Loucy (cell line): ENCODE measurements around the gene ETFA.

ENCODE experiments used
- H2AFZ ChIP-seq: fragments of 200-600 bp; sonication (generic); 2 replicates; pipeline ENCODE4 v1.6.0; 2016; ENCODE audit warnings: antibody characterized with exemption, mild to moderate bottlenecking, low read length, moderate library complexity
- H3F3A ChIP-seq: fragments of 200-600 bp; 2 replicates; pipeline ENCODE4 v1.6.0; 2016; ENCODE audit warnings: antibody characterized with exemption, low read depth, mild to moderate bottlenecking
- H3K27me3 ChIP-seq: fragments of 200-600 bp; sonication (generic); 2 replicates; pipeline ENCODE4 v1.6.1; 2014; ENCODE audit warnings: low read length, mild to moderate bottlenecking; ENCODE audit not compliant: insufficient read depth, poor library complexity, severe bottlenecking
- H3K36me3 ChIP-seq: fragments of 200-600 bp; sonication (generic); 2 replicates; pipeline ENCODE4 v1.6.1; 2016; ENCODE audit warnings: low read length; ENCODE audit not compliant: insufficient read depth
- H3K4me1 ChIP-seq: fragments of 200-600 bp; sonication (generic); 2 replicates; pipeline ENCODE4 v1.5.1; 2014; ENCODE audit warnings: low read length, mild to moderate bottlenecking; ENCODE audit not compliant: insufficient read depth, poor library complexity, severe bottlenecking
- H3K4me2 ChIP-seq: fragments of 200-600 bp; sonication (generic); 2 replicates; pipeline ENCODE4 v1.6.0; 2014; ENCODE audit warnings: antibody characterized with exemption, low read length, low read depth, mild to moderate bottlenecking; ENCODE audit not compliant: poor library complexity, severe bottlenecking
- H3K4me3 ChIP-seq: fragments of 200-600 bp; sonication (generic); 2 replicates; pipeline ENCODE4 v1.5.1; 2014; ENCODE audit warnings: low read length, mild to moderate bottlenecking, mixed read lengths; ENCODE audit not compliant: poor library complexity, severe bottlenecking
- H3K79me2 ChIP-seq: fragments of 200-600 bp; sonication (generic); 2 replicates; pipeline ENCODE4 v1.6.1; 2014; ENCODE audit warnings: low read length; ENCODE audit not compliant: insufficient read depth
- H3K9ac ChIP-seq: fragments of 200-600 bp; sonication (generic); 2 replicates; pipeline ENCODE4 v1.6.0; 2014; ENCODE audit warnings: mild to moderate bottlenecking, low read depth, low read length, moderate library complexity; ENCODE audit not compliant: poor library complexity, severe bottlenecking
- H3K9me2 ChIP-seq: fragments of 200-600 bp; sonication (generic); replicated peaks from 2 replicates; pipeline ENCODE4 v1.6.1; 2016; ENCODE audit warnings: low read depth, low read length, mixed read lengths
- H3K9me3 ChIP-seq: fragments of 200-600 bp; sonication (generic); 2 replicates; pipeline ENCODE4 v1.6.1; 2014; ENCODE audit warnings: mild to moderate bottlenecking, antibody characterized with exemption, low read length, low read depth; ENCODE audit not compliant: insufficient read depth
- H4K20me1 ChIP-seq: fragments of 200-600 bp; sonication (generic); 2 replicates; pipeline ENCODE4 v1.6.0; 2014; ENCODE audit warnings: antibody characterized with exemption, low read length, mild to moderate bottlenecking; ENCODE audit not compliant: insufficient read depth, poor library complexity, severe bottlenecking
- CTCF ChIP-seq: fragments of 200-600 bp; sonication (generic); conservative IDR thresholded peaks from 2 replicates; pipeline ENCODE4 v1.5.1; 2014; ENCODE audit warnings: mild to moderate bottlenecking, antibody characterized with exemption, low read length
- EZH2phosphoT487 ChIP-seq: fragments of 200-600 bp; IDR thresholded peaks from 2 replicates; pipeline ENCODE4 v1.6.1; 2018; ENCODE audit warnings: antibody characterized with exemption, mild to moderate bottlenecking, moderate library complexity, borderline replicate concordance

The ETFA gene

DNA sequence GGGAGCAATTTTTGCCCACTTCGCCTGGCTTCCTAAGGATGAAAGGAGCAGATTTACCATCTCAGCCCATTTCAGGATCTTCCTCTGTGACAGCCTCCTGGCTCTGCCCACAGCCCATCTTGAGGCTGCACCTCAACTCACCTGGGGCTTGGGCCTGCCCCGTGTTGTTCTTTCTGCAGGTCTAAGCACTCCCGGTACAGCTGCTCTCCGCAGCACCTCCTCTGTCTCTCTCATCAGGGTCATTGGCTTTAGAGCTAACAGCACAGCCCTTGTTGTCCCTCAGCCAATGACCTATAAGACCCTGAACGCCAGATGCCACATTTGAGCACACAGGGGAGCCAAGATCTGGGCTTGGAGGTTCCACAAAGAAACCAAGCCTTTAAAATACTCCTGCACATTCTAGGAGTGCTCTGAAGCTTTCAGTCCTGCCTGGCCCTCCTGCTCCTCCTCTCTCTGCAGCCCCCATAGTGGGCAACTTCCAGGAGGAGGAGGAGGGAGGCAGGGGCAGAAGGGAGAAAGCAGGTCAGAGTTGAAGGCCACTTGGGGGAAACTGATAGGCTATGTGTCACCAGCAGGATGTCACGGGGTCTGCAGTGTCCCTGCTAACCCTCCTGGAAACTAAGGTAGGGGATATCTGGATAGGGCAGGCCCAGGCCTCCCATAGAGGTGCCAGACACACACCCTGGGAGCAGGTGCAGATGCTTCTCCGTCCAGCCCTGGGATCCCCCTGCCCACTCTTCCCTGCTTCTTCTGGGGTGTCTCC lies 115.6 kb downstream of the ETFA start:
- TF ChIP-seq CTCF (no peak), EZH2phosphoT487 (no peak)
- Histone ChIP-seq H3K9me2 (no peaks in the 10 kb centered on the region), H3K4me3 (no peak overlapping the region), H3K27me3 (no peaks in the 10 kb centered on the region), H3K9me3 (no peaks in the 10 kb centered on the region), H3F3A (no peaks in the 10 kb centered on the region), H3K36me3 (no peaks in the 10 kb centered on the region), H3K79me2 (no peaks in the 10 kb centered on the region), H3K4me1 (peaks cover 20% of the 10 kb centered on the region), H4K20me1 (no peaks in the 10 kb centered on the region), H2AFZ (no peak overlapping the region), H3K4me2 (no peak overlapping the region), H3K9ac (no peak overlapping the region)

DNA sequence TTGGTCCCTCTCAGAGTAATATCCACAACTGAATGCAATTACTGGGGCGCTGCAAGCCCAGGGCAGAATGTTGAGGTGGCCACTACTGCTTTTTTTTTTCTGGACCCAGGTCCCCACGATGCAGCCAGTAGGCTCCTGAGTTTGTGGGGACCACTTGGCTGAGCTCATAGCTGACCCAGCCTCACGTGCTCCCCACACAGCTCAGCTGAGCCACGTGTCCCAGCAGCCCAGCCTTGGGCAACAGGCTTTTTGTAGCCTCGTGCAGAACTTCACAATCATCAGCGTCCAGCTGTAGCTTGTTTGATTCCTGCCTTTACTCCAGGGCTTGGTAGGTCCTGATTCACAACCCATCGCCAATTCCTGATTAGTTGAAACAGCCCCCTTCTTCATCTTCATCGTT lies 117.3 kb downstream of the ETFA start:
- Histone ChIP-seq H3K9me3 (no peaks in the 10 kb centered on the region), H2AFZ (no peak overlapping the region), H3K9ac (no peak overlapping the region), H4K20me1 (no peaks in the 10 kb centered on the region), H3K4me1 (peaks cover 20% of the 10 kb centered on the region), H3K27me3 (no peaks in the 10 kb centered on the region), H3K9me2 (no peaks in the 10 kb centered on the region), H3K4me3 (no peak overlapping the region), H3K4me2 (no peak overlapping the region), H3F3A (no peaks in the 10 kb centered on the region), H3K79me2 (no peaks in the 10 kb centered on the region), H3K36me3 (no peaks in the 10 kb centered on the region)
- TF ChIP-seq EZH2phosphoT487 (no peak), CTCF (no peak)

DNA sequence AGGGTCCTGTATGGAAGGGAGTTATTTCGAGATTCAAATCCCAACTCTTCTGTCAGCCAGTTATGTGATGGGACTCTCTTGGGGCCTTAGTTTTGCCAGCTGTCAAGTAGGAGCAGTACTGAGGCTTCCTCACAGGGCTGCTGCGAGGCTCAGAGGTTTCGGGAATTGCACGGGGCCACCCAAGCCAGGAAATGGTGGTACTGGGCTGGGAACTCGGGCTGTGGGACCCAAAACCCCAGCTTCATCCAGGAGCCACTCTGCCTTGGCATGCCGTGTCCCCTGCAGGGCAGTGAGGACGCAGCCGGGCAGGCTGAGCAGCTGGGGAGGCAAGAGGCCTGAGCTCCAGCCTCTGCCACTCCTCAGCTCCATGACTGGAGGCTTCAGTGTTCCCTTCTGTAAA lies 118.6 kb downstream of the ETFA start:
- Histone ChIP-seq H3K4me2 (no peak overlapping the region), H3K9ac (no peak overlapping the region), H4K20me1 (no peaks in the 10 kb centered on the region), H3K9me3 (no peaks in the 10 kb centered on the region), H3K4me1 (peaks cover 17% of the 10 kb centered on the region), H3K9me2 (no peaks in the 10 kb centered on the region), H2AFZ (no peak overlapping the region), H3K4me3 (no peak overlapping the region), H3K36me3 (no peaks in the 10 kb centered on the region), H3F3A (no peaks in the 10 kb centered on the region), H3K27me3 (no peaks in the 10 kb centered on the region), H3K79me2 (no peaks in the 10 kb centered on the region)
- no peak for TF ChIP-seq CTCF
- TF ChIP-seq EZH2phosphoT487: no peak
